Tongue (tissue), 2 donors: Measurements from ENCODE around the gene NIPSNAP2. TPM values are rescaled to one million over a fixed set of nuclear protein-coding genes. Genes with fewer than 3 reads are reported as not detected.
A peak's percentile ranks its signal among the peaks of the same experiment; 100 is the strongest.
"Not testable (repeated sequence)": the region's sequence is repeated elsewhere in the genome, so short reads cannot be mapped to it uniquely, and the experiment has no call there.

Experiments
- DNase-seq: peaks from one replicate; pipeline ENCODE4 v3.0.0-alpha.2; 2015
- total RNA-seq: library from RNA; depleted of rRNA; stranded (reverse); fragments of >200 nt; gene quantifications from one replicate; pipeline ENCODE4 v1.2.3, GENCODE V29; 2014

Gene NIPSNAP2
- total RNA-seq = 177 TPM

- peak; percentile 83 for DNase-seq
Measured at GRCh38 chr7:55964261-55965099, at the start of gene NIPSNAP2. Gene NIPSNAP2, plus strand, starts transcription at chr7:55964585. Its CDS starts 25 bp downstream, at chr7:55964610.

- no peak for DNase-seq
Measured at GRCh38 chr7:55917771-55918170, 46.6 kb upstream of the NIPSNAP2 start.

- no peak for DNase-seq
Measured at GRCh38 chr7:55928006-55928767, 36.2 kb upstream of the NIPSNAP2 start.

- DNase-seq = no peak
Measured at GRCh38 chr7:55931421-55932151, 32.8 kb upstream of the NIPSNAP2 start.

GRCh38 chr7:55939514-55940123 is 24.8 kb upstream of the NIPSNAP2 start:
- no peak for DNase-seq

GRCh38 chr7:55946545-55946944 is 17.8 kb upstream of the NIPSNAP2 start:
- DNase-seq = no peak

GRCh38 chr7:55951637-55952351 is 12.6 kb upstream of the NIPSNAP2 start, which contains the start of gene MRPS17:
Gene MRPS17, plus strand, starts transcription at chr7:55951877. Its CDS starts 1,319 bp downstream, at chr7:55953196.
- peak; percentile 94 for DNase-seq

- DNase-seq = not testable (repeated sequence)
Measured at GRCh38 chr7:55952352-55952671, 12.1 kb upstream of the NIPSNAP2 start.

GRCh38 chr7:55953707-55954475 is 10.5 kb upstream of the NIPSNAP2 start:
- DNase-seq = no peak

GRCh38 chr7:55957190-55957589 is 7.2 kb upstream of the NIPSNAP2 start:
- no peak for DNase-seq

- DNase-seq = no peak
Measured at GRCh38 chr7:55962014-55962413, 2.4 kb upstream of the NIPSNAP2 start.

GRCh38 chr7:55963584-55964168 is 709 bp upstream of the NIPSNAP2 start:
- no peak for DNase-seq

GRCh38 chr7:55965100-55965470 is 700 bp downstream of the NIPSNAP2 start:
- DNase-seq = no peak

GRCh38 chr7:55965805-55966421 is 1.5 kb downstream of the NIPSNAP2 start:
- DNase-seq = peak; percentile 40

GRCh38 chr7:55966851-55967250 is 2.5 kb downstream of the NIPSNAP2 start:
- peak; percentile 11 for DNase-seq

GRCh38 chr7:55969391-55969790 is 5.0 kb downstream of the NIPSNAP2 start:
- no peak for DNase-seq

GRCh38 chr7:55970561-55970960 is 6.2 kb downstream of the NIPSNAP2 start:
- DNase-seq = peak; percentile 46

- DNase-seq = peak; percentile 30
Measured at GRCh38 chr7:55970978-55971377, 6.6 kb downstream of the NIPSNAP2 start.

- no peak for DNase-seq
Measured at GRCh38 chr7:55973747-55974250, 9.4 kb downstream of the NIPSNAP2 start.
